ENCODE data around the gene OXER1. TPM values are rescaled to one million over a fixed set of nuclear protein-coding genes. Genes with fewer than 3 reads are reported as not detected.

Gene OXER1
- polyA plus RNA-seq, 3 donors from 2014 or later = not detected

DNA sequence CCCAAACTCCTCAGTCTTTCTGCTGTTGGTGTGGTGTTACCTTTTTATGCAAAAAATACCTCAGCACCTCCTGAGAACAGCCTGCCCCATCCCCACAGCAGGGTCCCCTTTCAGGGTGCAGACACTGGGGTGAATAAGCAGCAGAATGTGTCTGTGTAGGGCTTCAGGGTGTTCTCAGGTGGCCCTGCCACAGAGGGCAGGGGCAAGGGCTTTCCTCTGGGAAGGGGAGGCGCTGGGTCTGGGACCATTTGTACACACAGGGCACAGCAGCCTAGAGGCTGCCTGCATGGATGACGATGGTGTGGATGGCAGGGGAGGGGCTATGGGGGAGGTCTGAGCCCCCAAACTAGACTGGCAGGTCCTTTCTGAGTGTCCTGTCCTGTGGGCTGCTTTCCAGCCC is 25.8 kb upstream of the OXER1 start:
- no peak overlapping the region for H3K4me3 Mint-ChIP-seq
- H3K36me3 Mint-ChIP-seq = peaks cover 0 to 8% (median 0%) of the 10 kb centered on the region in 3 donors
- peaks cover 26 to 29% of the 10 kb centered on the region in 2 donors for H3K4me1 Mint-ChIP-seq
- H3K9me3 Mint-ChIP-seq = peaks cover 0 to 2% (median 0%) of the 10 kb centered on the region in 6 donors
- peaks cover 11 to 28% (median 14%) of the 10 kb centered on the region in 3 donors for H3K27me3 Mint-ChIP-seq (ENCODE audit: low read depth in 3 of 3)
- no peak for DNase-seq
- no peak overlapping the region for H3K27ac Mint-ChIP-seq

DNA sequence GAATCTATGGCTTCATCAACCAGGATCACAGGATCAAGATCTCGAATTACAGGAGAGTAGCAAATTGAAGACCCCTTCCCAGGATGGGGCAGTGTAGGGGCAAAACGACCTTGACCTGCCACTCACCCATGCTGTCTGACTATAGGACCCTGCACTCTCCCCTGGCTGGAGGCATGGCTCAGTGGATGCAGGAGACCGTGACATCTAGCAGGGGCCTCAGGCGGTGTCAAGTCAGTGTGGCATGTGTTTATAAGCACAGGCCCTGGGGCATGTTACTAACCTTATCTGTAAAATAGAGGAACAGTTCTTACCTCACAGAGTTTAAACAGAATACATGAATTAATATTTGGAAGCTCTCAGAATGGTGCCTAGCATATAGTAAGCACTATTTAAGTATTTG is 24.9 kb upstream of the OXER1 start:
- peak overlapping the region in 2 of 6 donors; percentile 41 to 45 for H3K27ac Mint-ChIP-seq
- H3K27me3 Mint-ChIP-seq (ENCODE audit: low read depth in 3 of 3) = peaks cover 9 to 24% (median 14%) of the 10 kb centered on the region in 3 donors
- peaks cover 25 to 27% of the 10 kb centered on the region in 2 donors for H3K4me1 Mint-ChIP-seq
- peaks cover 0 to 8% (median 0%) of the 10 kb centered on the region in 3 donors for H3K36me3 Mint-ChIP-seq
- peaks cover 0 to 2% (median 0%) of the 10 kb centered on the region in 6 donors for H3K9me3 Mint-ChIP-seq
- no peak overlapping the region for H3K4me3 Mint-ChIP-seq
- DNase-seq = no peak

DNA sequence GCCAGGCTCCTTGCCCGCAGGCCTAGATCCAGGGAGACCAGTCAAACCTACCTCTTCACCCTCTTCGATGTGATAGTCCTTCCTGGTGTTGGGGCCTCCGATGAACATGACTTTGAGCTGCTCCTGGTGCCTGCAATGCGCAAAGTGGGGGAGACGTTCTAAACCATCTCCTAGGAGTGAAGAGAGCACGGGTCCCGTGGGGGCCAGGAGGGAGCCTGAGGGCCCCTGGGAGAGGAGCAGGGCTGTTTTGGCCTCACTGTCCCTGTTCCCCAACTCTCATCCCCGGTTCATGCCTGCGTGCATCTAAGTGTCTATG is 24.5 kb upstream of the OXER1 start:
- peaks cover 9 to 19% (median 14%) of the 10 kb centered on the region in 3 donors for H3K27me3 Mint-ChIP-seq (ENCODE audit: low read depth in 3 of 3)
- H3K4me3 Mint-ChIP-seq = no peak overlapping the region
- H3K27ac Mint-ChIP-seq = peak overlapping the region in 5 of 6 donors; percentile 7 to 56 (median 41)
- H3K9me3 Mint-ChIP-seq = peaks cover 0 to 2% (median 0%) of the 10 kb centered on the region in 6 donors
- DNase-seq = no peak
- H3K36me3 Mint-ChIP-seq = peaks cover 0 to 8% (median 0%) of the 10 kb centered on the region in 3 donors
- H3K4me1 Mint-ChIP-seq = peaks cover 21 to 23% of the 10 kb centered on the region in 2 donors

DNA sequence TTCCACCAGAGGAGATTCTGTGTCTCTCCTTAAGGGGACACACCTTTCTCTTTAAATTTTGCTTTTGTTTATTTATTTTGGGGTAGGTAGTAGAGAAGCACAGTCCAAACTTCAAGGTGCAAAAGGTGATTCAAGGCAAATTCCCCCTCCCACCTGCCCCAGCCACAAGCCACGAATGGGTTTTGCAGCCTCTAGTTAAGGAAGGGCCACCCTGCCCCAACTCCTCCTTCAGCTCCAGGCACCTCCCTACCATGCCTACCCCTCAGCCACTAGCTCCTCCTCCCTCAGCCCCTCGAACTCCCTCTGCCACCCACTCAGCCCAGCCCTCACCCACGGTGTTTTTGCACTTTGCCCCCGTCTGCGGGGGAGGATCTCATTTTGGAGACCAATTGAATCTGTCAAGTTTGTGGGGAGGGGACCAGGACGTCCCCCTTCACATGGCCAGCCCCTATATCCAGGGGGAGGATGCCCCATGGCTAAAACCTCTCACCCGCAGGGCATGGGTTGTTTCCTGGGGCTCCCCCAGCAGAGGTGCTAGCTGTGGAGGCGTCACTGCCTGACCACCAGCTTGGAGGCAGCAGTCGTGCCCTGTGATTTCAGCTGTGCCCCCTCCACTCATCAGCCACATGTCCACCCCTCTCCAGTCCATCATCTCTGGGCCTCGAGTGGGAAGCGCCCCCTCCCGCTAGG is 24.0 kb upstream of the OXER1 start:
- Mint-ChIP-seq H3K4me1 (peaks cover 19 to 22% of the 10 kb centered on the region in 2 donors), H3K36me3 (peaks cover 0 to 8% (median 0%) of the 10 kb centered on the region in 3 donors), H3K4me3 (peak overlapping the region in 2 of 5 donors; percentile 44 to 62), H3K27me3 (ENCODE audit: low read depth in 3 of 3) (peaks cover 9 to 18% (median 14%) of the 10 kb centered on the region in 3 donors), H3K9me3 (peaks cover 0 to 2% (median 0%) of the 10 kb centered on the region in 6 donors), H3K27ac (peak overlapping the region in 4 of 6 donors; percentile 7 to 62 (median 43))
- peak; percentile 45 to 55 (median 52) for DNase-seq

DNA sequence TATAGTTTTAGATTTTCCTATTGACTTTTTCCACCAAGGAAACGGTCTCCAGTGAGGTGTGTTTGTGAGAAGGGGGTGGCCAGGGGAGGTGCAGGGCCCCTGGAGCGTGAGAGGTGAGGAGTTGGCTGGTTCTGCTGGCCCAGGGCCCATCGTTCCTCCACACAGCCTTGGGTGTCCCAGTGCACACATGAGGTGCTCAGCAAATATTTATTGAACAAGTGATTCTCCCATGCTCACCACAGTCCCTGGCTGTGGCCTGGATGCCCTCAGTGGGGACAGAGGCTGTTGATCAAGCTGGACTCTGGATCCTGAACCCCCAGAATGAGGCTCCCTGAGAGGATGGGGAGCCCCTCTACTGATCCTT is 23.5 kb upstream of the OXER1 start:
- Mint-ChIP-seq H3K4me3 (peak overlapping the region in 1 of 5 donors; percentile 44), H3K9me3 (peaks cover 0 to 2% (median 0%) of the 10 kb centered on the region in 6 donors), H3K27ac (peak overlapping the region in 1 of 6 donors; percentile 30)

DNA sequence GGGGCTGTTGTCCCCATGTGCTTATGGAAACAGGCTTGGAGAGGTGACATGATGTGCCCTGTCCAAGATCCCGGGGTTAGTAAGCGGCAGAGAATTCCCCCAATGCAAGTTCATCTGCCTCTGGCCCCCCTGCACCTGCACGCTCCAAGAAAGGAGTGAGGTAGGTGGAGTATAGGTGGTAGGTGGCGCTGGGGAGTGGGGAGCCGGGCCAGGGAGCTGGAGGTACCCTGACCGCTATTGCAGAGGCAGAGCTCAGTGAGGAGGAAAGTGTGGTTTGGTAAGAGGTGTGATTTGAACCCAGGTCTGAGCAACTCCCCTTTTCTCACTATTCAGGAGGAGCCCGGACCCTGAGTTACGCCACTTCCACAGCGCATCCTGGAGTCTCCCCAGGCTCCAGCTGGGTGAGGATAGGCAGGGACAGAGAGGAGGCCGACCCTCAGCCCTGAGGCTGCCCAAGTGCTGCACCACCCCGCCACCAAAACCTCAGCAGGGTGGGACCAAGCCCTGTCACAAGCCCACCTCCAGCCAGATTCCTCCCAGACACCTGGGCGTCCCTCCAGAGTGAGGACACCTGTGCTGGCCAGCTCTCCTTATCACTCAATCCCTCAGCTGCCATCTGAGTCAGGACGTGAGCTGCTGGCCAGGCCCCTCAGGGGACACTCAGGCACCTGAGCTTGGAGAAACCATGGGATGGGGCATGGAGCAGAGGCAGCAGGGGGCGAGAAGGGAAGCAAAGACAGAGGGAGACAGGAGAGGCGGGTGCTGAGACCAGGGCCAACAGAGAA is 22.8 kb upstream of the OXER1 start:
- Mint-ChIP-seq H3K4me1 (peaks cover 15 to 17% of the 10 kb centered on the region in 2 donors), H3K4me3 (peak overlapping the region in 1 of 5 donors; percentile 38), H3K36me3 (peaks cover 0 to 11% (median 0%) of the 10 kb centered on the region in 3 donors), H3K27ac (no peak overlapping the region), H3K27me3 (ENCODE audit: low read depth in 3 of 3) (peaks cover 4 to 14% (median 14%) of the 10 kb centered on the region in 3 donors), H3K9me3 (peaks cover 0 to 2% (median 0%) of the 10 kb centered on the region in 6 donors)
- no peak for DNase-seq

More for the DNA sequence above, 23.5 kb upstream of the OXER1 start:
- DNase-seq = no peak
- Mint-ChIP-seq H3K4me1 (peaks cover 19 to 22% of the 10 kb centered on the region in 2 donors), H3K27me3 (ENCODE audit: low read depth in 3 of 3) (peaks cover 7 to 18% (median 14%) of the 10 kb centered on the region in 3 donors), H3K36me3 (peaks cover 0 to 8% (median 0%) of the 10 kb centered on the region in 3 donors)

DNA sequence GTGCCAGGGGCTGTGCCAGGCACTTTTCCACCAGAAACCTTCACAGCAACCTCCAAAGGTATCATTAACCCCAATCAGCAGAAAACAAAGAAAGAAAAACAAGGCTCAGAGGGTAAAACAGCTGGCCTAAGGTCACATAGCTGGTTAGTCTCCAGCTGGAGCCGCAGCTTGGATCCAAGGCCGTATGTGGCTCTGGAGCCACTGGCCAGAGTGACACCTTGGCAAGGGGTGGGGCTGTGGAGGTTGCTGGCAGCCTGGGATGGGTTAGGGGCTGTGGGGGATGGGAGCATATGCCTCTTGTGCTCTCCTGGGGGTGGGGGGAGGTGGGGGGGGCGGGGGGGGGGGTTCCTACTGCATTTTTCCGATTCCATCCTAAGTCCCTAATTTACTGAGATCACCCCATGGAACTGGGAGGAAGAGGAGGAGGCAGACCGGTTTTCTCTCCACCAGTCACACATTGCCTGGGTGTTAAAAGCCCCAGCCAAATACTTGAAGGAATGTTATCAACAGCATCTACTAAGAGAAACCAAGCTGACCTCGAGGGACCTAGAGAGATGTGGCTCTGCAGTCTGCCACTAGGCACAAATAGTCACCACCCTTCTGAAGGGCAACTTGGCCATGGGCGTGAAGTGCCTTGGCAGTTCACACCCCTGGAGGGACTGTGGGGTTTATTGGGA is 20.4 kb upstream of the OXER1 start:
- no peaks in the 10 kb centered on the region for H3K9me3 Mint-ChIP-seq
- H3K27me3 Mint-ChIP-seq (ENCODE audit: low read depth in 3 of 3) = peaks cover 0 to 7% (median 2%) of the 10 kb centered on the region in 3 donors
- peaks cover 0 to 3% (median 0%) of the 10 kb centered on the region in 3 donors for H3K36me3 Mint-ChIP-seq
- peaks cover 10 to 16% of the 10 kb centered on the region in 2 donors for H3K4me1 Mint-ChIP-seq
- H3K4me3 Mint-ChIP-seq = no peak overlapping the region
- H3K27ac Mint-ChIP-seq = no peak overlapping the region
- DNase-seq = no peak

DNA sequence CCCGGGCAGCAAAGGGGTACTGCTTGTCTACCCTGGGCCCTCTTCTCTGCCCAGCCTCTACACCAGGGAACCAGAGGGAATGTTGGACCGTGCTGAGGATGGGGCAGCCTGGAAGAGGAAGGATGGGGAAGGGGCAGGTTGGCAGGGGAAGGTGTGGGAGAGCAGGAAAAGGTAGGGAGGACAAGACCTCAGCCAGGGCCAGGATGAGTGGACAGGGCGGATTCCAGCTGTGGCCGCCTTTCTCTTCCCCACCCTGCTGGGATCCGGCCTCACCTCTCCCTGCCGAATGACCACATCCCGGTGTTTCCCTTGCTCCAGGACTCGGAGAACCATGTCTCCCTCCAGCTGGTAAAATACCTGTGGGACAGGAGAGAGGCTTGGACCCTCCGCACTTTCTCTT is 19.6 kb upstream of the OXER1 start:
- H3K27me3 Mint-ChIP-seq (ENCODE audit: low read depth in 3 of 3) = peaks cover 0 to 7% (median 2%) of the 10 kb centered on the region in 3 donors

DNA sequence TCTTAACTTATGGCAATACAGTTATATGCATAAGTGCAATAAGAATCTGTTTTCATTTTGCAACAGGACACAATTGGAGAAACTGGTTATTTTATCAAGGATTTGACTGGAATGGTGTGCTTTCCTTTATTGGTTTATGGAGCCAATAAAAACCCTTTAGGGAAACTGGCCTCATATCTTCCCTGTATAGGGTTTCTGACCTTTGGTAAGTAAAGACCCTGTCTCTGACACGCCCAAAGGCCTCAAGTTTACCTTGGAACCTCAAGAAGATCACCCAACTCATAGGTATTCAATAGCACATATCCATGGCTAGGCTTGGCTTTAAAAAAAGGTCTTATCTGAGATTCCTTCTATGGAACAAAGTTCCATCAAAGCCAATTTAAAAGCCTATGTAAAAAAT is 17.2 kb upstream of the OXER1 start:
- Mint-ChIP-seq H3K36me3 (peaks cover 0 to 8% (median 0%) of the 10 kb centered on the region in 3 donors), H3K9me3 (no peaks in the 10 kb centered on the region), H3K4me3 (no peak overlapping the region), H3K27ac (no peak overlapping the region), H3K27me3 (ENCODE audit: low read depth in 3 of 3) (peaks cover 0 to 3% (median 2%) of the 10 kb centered on the region in 3 donors), H3K4me1 (peaks cover 2 to 4% of the 10 kb centered on the region in 2 donors)
- DNase-seq = no peak

More for the DNA sequence above, 19.6 kb upstream of the OXER1 start:
- no peaks in the 10 kb centered on the region for H3K9me3 Mint-ChIP-seq
- no peak for DNase-seq
- H3K4me3 Mint-ChIP-seq = no peak overlapping the region
- peaks cover 0 to 3% (median 0%) of the 10 kb centered on the region in 3 donors for H3K36me3 Mint-ChIP-seq
- H3K4me1 Mint-ChIP-seq = peaks cover 7 to 13% of the 10 kb centered on the region in 2 donors
- H3K27ac Mint-ChIP-seq = no peak overlapping the region

DNA sequence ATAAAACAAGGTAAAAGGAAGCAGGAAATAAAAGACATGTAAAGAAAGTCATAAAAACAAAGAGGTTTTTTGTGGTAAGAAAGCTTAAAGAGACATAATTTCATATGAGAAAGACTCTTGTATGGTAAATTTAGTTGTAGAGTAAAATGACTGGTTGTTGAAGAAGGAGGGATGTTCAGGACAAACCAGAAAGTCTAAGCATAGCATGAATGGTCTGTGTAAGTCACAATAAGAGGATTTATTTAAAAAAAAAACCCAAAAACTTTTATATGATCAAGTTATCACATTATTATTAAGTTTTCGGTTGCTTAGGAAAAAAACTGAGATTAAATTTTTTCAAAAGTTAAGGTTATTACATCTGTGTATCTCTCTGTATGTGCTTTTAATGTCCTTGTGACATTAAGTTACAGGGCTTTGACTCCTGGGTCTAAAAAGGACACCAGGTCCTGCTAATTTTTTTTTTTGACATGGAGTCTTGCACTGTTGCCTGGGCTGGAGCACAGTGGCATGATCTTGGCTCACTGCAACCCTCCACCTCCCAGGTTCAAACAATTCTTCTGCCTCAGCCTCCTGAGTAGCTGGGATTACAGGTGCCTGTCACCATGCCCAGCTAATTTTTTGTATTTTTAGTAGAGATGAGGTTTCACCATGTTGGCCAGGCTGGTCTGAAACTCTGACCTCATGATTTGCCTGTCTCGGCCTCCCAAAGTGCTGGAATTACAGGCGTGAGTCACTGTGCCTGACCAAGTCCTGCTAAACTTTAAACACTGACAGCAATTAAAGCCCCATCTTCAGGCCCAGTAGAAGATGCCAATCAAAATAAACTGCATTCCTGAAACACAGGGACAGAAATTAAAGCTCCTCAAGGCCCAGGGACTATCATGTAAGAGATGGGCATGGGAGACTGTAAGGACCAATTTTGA is 14.2 kb upstream of the OXER1 start:
- Mint-ChIP-seq H3K4me3 (no peak overlapping the region), H3K27ac (no peak overlapping the region), H3K4me1 (peaks cover 11 to 16% of the 10 kb centered on the region in 2 donors), H3K27me3 (ENCODE audit: low read depth in 3 of 3) (peaks cover 0 to 5% (median 0%) of the 10 kb centered on the region in 3 donors), H3K36me3 (peaks cover 0 to 8% (median 0%) of the 10 kb centered on the region in 3 donors), H3K9me3 (no peaks in the 10 kb centered on the region)
- no peak for DNase-seq

DNA sequence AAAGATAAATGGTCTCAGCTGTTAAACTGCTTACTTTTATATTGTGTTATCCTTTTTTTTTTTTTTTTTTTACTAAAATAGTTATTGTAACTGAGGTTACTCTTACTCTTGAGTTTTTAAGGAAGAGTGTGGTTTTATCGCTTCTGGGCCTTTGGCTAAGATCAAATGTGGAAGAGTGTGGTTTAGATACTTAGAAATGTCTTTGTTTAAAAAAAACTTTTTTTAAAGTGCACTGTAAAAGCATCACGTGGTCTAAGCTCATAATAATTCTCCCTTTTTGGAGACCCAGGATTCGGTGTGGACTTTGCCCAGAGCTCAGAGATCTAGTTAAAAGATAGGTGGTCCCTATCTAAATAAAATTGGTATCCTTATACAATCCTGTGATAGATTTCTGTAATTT is 11.9 kb upstream of the OXER1 start:
- H3K27me3 Mint-ChIP-seq (ENCODE audit: low read depth in 3 of 3) = peaks cover 0 to 5% (median 0%) of the 10 kb centered on the region in 3 donors

DNA sequence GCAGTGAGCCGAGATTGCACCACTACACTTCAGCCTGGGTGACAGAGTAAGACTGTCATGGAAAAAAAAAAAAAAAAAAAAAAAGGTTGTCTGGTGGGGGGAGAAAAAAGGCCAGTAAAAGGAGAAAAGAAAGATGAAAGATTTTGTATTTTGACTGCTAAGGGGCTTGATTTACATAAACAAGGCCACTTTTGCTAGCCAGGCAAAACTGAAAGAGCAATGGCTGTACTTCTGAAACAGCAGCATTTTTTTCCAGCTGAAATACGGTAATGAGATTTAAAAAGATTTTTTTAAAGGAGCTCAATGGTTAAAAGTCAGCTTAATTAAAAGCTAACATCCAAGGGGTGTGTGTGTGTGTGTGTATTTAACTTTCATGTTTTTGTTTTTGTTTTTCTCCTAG is 11.3 kb upstream of the OXER1 start:
- DNase-seq = no peak
- peaks cover 11 to 16% of the 10 kb centered on the region in 2 donors for H3K4me1 Mint-ChIP-seq
- H3K27me3 Mint-ChIP-seq (ENCODE audit: low read depth in 3 of 3) = peaks cover 0 to 5% (median 0%) of the 10 kb centered on the region in 3 donors
- H3K4me3 Mint-ChIP-seq = no peak overlapping the region
- H3K9me3 Mint-ChIP-seq = no peaks in the 10 kb centered on the region
- H3K27ac Mint-ChIP-seq = peak overlapping the region in 3 of 6 donors; percentile 16 to 65 (median 32)
- peaks cover 0 to 5% (median 0%) of the 10 kb centered on the region in 3 donors for H3K36me3 Mint-ChIP-seq

More for the DNA sequence above, 11.9 kb upstream of the OXER1 start:
- Mint-ChIP-seq H3K4me3 (no peak overlapping the region), H3K9me3 (no peaks in the 10 kb centered on the region), H3K4me1 (peaks cover 11 to 16% of the 10 kb centered on the region in 2 donors), H3K27ac (peak overlapping the region in 1 of 6 donors; percentile 40), H3K36me3 (peaks cover 0 to 5% (median 0%) of the 10 kb centered on the region in 3 donors)
- DNase-seq = no peak

Measured in immature natural killer cell (primary cell).